A549 treated with Hydrocortisone at 1 μM for 4 hours (cell line): ENCODE data around the gene FHDC1. TPM values are rescaled to one million over a fixed set of nuclear protein-coding genes. Genes with fewer than 3 reads are reported as not detected.

Experiments used
- total RNA-seq: library from RNA; stranded (reverse); fragments of 200-300 nt; extraction: Qiagen RNA extraction; gene quantifications from 5 replicates; pipeline ENCODE4 v1.2.3, GENCODE V29; 2022

The FHDC1 gene
- total RNA-seq, result 0.68 to 0.87 TPM (median 0.78 TPM) in 5 replicates

DNA sequence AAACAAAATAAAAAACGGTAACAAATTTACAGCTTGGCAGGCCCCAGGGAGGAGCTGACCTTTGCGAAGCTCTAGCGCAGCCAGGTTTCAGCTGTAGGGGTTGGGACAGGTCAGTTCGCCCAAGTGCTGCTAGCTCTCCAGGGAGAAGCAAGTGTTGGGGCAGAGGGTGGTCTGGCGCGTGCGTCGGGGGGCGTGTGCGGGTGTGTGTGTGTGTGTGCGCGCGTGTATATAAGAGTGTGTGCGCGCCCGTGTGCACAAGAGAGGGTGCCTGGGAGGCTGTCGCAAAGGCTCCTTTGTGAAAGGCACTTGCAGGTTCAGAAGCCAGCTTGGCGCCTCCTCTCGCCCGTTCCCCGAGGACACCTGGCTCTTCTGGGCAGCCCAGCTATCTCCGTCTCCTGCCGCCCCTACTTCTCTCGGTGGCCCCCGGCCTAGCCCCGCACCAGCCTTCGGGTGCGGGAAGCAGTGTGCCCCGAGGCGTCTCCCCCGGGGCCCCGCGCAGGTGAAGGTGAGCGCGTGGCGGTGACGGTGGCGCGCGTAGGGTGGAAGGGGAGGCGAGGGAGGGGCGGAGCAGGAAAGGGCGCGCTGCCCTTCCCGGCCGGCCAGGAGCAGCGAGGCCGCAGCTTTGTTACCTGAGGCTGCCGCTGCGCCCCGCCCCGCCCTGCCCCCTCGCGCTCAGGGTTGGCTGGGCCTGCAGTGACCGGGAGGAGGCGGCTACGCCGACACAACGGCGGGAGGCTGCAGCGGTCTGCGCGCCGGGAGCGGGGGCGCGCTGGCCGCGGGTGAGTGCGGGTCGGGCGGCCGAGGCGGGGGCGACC, at the start of gene FHDC1:
Gene FHDC1 (plus strand): TSS at position 693 of the 815 bp plus-strand sequence. CDS start 6,735 bp downstream, outside the sequence.

Other genes starting within 250 kb of the FHDC1 start
- 0.11 to 0.33 TPM (median 0.20 TPM) in 5 replicates for gene TIGD4, start 156.6 kb upstream of the FHDC1 start, total RNA-seq
- 12.1 to 19.1 TPM (median 15.3 TPM) in 5 replicates for gene ARFIP1, start 156.4 kb upstream of the FHDC1 start, total RNA-seq